ENCODE results near the gene EXOC6. TPM values are rescaled to one million over a fixed set of nuclear protein-coding genes. Genes with fewer than 3 reads are reported as not detected.
A peak's percentile ranks its signal among the peaks of the same experiment; 100 is the strongest.

Gene EXOC6
- total RNA-seq, 1 experiment from 2014 or later: 12.9 TPM

- no peak overlapping the region for H3K27ac ChIP-seq (ENCODE audit: low read depth, low read length)
- intact Hi-C loops (cut with micrococcal nuclease): no loop called here
- H4K20me1 ChIP-seq (ENCODE audit: insufficient read depth): no peaks in the 10 kb centered on the region
- H3K27me3 ChIP-seq (ENCODE audit: insufficient read depth, low read length): no peaks in the 10 kb centered on the region
- no peak overlapping the region for H3K9ac ChIP-seq (ENCODE audit: low read length)
- no peaks in the 10 kb centered on the region for H3K9me2 ChIP-seq (ENCODE audit: insufficient read depth)
- H3K4me2 ChIP-seq (ENCODE audit: low read length): no peak overlapping the region
- RAD21 ChIA-PET (ENCODE audit: low non-redundant PET in 1 of 2, low total read pairs in 2 of 2, uncharacterized antibody in 2 of 2, unreplicated experiment in 2 of 2): no interaction called here
- H3K36me3 ChIP-seq (ENCODE audit: control insufficient read depth in 1 of 2, insufficient read depth in 2 of 2, low read length in 2 of 2): no peaks in the 10 kb centered on the region
- H3K9me3 ChIP-seq (ENCODE audit: control insufficient read depth in 1 of 2, insufficient read depth in 1 of 2, low read depth in 1 of 2, low read length in 2 of 2): no peaks in the 10 kb centered on the region
- no peak for TF ChIP-seq ELF1 (IDR thresholded peaks at IDR 0.05; ENCODE audit: borderline replicate concordance, low read depth)
- no peak for TF ChIP-seq JUND (IDR thresholded peaks at IDR 0.05)
- TF ChIP-seq MAX (IDR thresholded peaks at IDR 0.05): no peak
- no peak for TF ChIP-seq ZBTB33 (IDR thresholded peaks at IDR 0.05; ENCODE audit: extremely low read depth, insufficient replicate concordance, low read length)
- no peak for TF ChIP-seq EGR1 (IDR thresholded peaks at IDR 0.05; ENCODE audit: low read depth)
- TF ChIP-seq ZFX (IDR thresholded peaks at IDR 0.05): no peak
- no peak for TF ChIP-seq ZNF274 (IDR thresholded peaks at IDR 0.05; ENCODE audit: low read depth, low read length)
- no peak for TF ChIP-seq SP1 (IDR thresholded peaks at IDR 0.05; ENCODE audit: low read depth)
- no peak for TF ChIP-seq EZH2phosphoT487 (IDR thresholded peaks at IDR 0.05; ENCODE audit: borderline replicate concordance)
- TF ChIP-seq SRF (IDR thresholded peaks at IDR 0.05; ENCODE audit: low read depth): no peak
- TF ChIP-seq EZH2 (IDR thresholded peaks at IDR 0.05): no peak
- TF ChIP-seq ATF3 (IDR thresholded peaks at IDR 0.05): no peak
- TF ChIP-seq CEBPB (IDR thresholded peaks at IDR 0.05; ENCODE audit: low read depth): no peak
- TF ChIP-seq REST (IDR thresholded peaks at IDR 0.05; ENCODE audit: low read depth): no peak
- TF ChIP-seq POLR2A (IDR thresholded peaks at IDR 0.05; ENCODE audit: borderline replicate concordance, extremely low read depth, insufficient read depth, insufficient read length): no peak
- no peak overlapping the region for H3K4me3 ChIP-seq (replicated peaks in 1 of 2; ENCODE audit: low read depth in 1 of 2, low read length in 2 of 2)
- peak overlapping the region; percentile 8 for H2AFZ ChIP-seq (ENCODE audit: low read depth, low read length, poor library complexity, severe bottlenecking)
- POLR2A ChIA-PET: interaction anchor here (1.4 to 1.6 kb wide), 2 partner anchors 12 to 14 kb away, joined by 4 to 5 read pairs; partner anchors contain the start of gene EXOC6
- H3K4me1 ChIP-seq (ENCODE audit: control insufficient read depth in 1 of 2, insufficient read depth in 2 of 2, low read length in 2 of 2): no peaks in the 10 kb centered on the region
- H3K79me2 ChIP-seq (ENCODE audit: insufficient read depth, low read length): no peaks in the 10 kb centered on the region
- ATAC-seq (no peak), DNase-seq (ENCODE audit: low read depth, low spot score) (no peak)
- BruUV-seq (replicated peaks): no TSS peak
- CTCF ChIA-PET: interaction anchor here (2.0 to 2.9 kb wide), 2 partner anchors 8 to 12 kb away, joined by 8 to 17 read pairs; no protein-coding TSS in a partner anchor
Observed at GRCh38 chr10:92834986-92835385, 13.3 kb upstream of the EXOC6 start.
